Rectal smooth muscle tissue (tissue), 1 donor: ENCODE results near the gene GRPEL2.
A peak's percentile ranks its signal among the peaks of the same experiment; 100 is the strongest.

Source experiments
- H3K27ac ChIP-seq: one replicate; pipeline ENCODE4 v1.7.0; 2013; ENCODE audit warnings: low read depth, low read length, inconsistent platforms
- H3K27me3 ChIP-seq: one replicate; pipeline ENCODE4 v1.7.0; 2013; ENCODE audit warnings: low read length; ENCODE audit not compliant: control insufficient read depth, insufficient read depth
- H3K36me3 ChIP-seq: one replicate; pipeline ENCODE4 v1.7.0; 2013; ENCODE audit warnings: low read length; ENCODE audit not compliant: control insufficient read depth, insufficient read depth
- H3K4me1 ChIP-seq: one replicate; pipeline ENCODE4 v1.7.0; 2013; ENCODE audit warnings: low read length; ENCODE audit not compliant: control insufficient read depth, insufficient read depth
- H3K4me3 ChIP-seq: one replicate; pipeline ENCODE4 v1.7.0; 2013; ENCODE audit warnings: low read length
- H3K9ac ChIP-seq: one replicate; pipeline ENCODE4 v1.7.0; 2013; ENCODE audit warnings: low read length

GRPEL2 gene

GRCh38 chr5:149376104-149376503 is 30.8 kb downstream of the GRPEL2 start:
- no peak overlapping the region for H3K27ac ChIP-seq
- no peaks in the 10 kb centered on the region for H3K36me3 ChIP-seq
- no peaks in the 10 kb centered on the region for H3K27me3 ChIP-seq
- H3K4me1 ChIP-seq = peaks cover 26% of the 10 kb centered on the region
- H3K4me3 ChIP-seq = no peak overlapping the region
- no peak overlapping the region for H3K9ac ChIP-seq

- peaks cover 25% of the 10 kb centered on the region for H3K4me1 ChIP-seq
- no peak overlapping the region for H3K4me3 ChIP-seq
- H3K27ac ChIP-seq = no peak overlapping the region
- H3K36me3 ChIP-seq = no peaks in the 10 kb centered on the region
- H3K27me3 ChIP-seq = no peaks in the 10 kb centered on the region
- no peak overlapping the region for H3K9ac ChIP-seq
Measured at GRCh38 chr5:149376711-149377447, 31.6 kb downstream of the GRPEL2 start.

GRCh38 chr5:149378241-149378820 is 33.0 kb downstream of the GRPEL2 start:
- Histone ChIP-seq H3K27ac (peak overlapping the region; percentile 99), H3K4me3 (no peak overlapping the region), H3K36me3 (no peaks in the 10 kb centered on the region), H3K9ac (no peak overlapping the region), H3K27me3 (no peaks in the 10 kb centered on the region), H3K4me1 (peaks cover 26% of the 10 kb centered on the region)

GRCh38 chr5:149379177-149379761 is 34.0 kb downstream of the GRPEL2 start, which contains the start of gene IL17B:
IL17B (minus strand) TSS chr5:149379292; CDS start chr5:149379225, 67 bp downstream.
- H3K27ac ChIP-seq = peak within 1 kb of the TSS; percentile 99
- no peaks in the 10 kb centered on the region for H3K36me3 ChIP-seq
- H3K4me3 ChIP-seq = no peak within 1 kb of the TSS
- no peak within 1 kb of the TSS for H3K9ac ChIP-seq
- H3K27me3 ChIP-seq = no peaks in the 10 kb centered on the region
- H3K4me1 ChIP-seq = peaks cover 33% of the 10 kb centered on the region

- H3K27me3 ChIP-seq = no peaks in the 10 kb centered on the region
- H3K4me1 ChIP-seq = peaks cover 37% of the 10 kb centered on the region
- H3K27ac ChIP-seq = peak overlapping the region; percentile 99
- no peak overlapping the region for H3K9ac ChIP-seq
- no peaks in the 10 kb centered on the region for H3K36me3 ChIP-seq
- H3K4me3 ChIP-seq = no peak overlapping the region
Measured at GRCh38 chr5:149379818-149380374, 34.6 kb downstream of the GRPEL2 start.

GRCh38 chr5:149380466-149381121 is 35.3 kb downstream of the GRPEL2 start:
- no peaks in the 10 kb centered on the region for H3K27me3 ChIP-seq
- H3K36me3 ChIP-seq = no peaks in the 10 kb centered on the region
- peak overlapping the region; percentile 61 for H3K4me3 ChIP-seq
- H3K9ac ChIP-seq = peak overlapping the region; percentile 13
- H3K4me1 ChIP-seq = peaks cover 42% of the 10 kb centered on the region
- H3K27ac ChIP-seq = peak overlapping the region; percentile 99

- Histone ChIP-seq H3K27me3 (no peaks in the 10 kb centered on the region), H3K4me1 (peaks cover 46% of the 10 kb centered on the region), H3K36me3 (no peaks in the 10 kb centered on the region), H3K4me3 (peak overlapping the region; percentile 61), H3K27ac (peak overlapping the region; percentile 99), H3K9ac (peak overlapping the region; percentile 70)
Measured at GRCh38 chr5:149381261-149381985, 36.1 kb downstream of the GRPEL2 start.

GRCh38 chr5:149381986-149382338 is 36.7 kb downstream of the GRPEL2 start:
- H3K4me3 ChIP-seq = peak overlapping the region; percentile 61
- H3K9ac ChIP-seq = peak overlapping the region; percentile 70
- no peaks in the 10 kb centered on the region for H3K36me3 ChIP-seq
- H3K4me1 ChIP-seq = peaks cover 51% of the 10 kb centered on the region
- peak overlapping the region; percentile 99 for H3K27ac ChIP-seq
- H3K27me3 ChIP-seq = no peaks in the 10 kb centered on the region

- H3K4me1 ChIP-seq = peaks cover 57% of the 10 kb centered on the region
- H3K9ac ChIP-seq = peak overlapping the region; percentile 64
- H3K4me3 ChIP-seq = peak overlapping the region; percentile 44
- H3K27ac ChIP-seq = peak overlapping the region; percentile 99
- no peaks in the 10 kb centered on the region for H3K36me3 ChIP-seq
- no peaks in the 10 kb centered on the region for H3K27me3 ChIP-seq
Measured at GRCh38 chr5:149382517-149383220, 37.4 kb downstream of the GRPEL2 start.

GRCh38 chr5:149383399-149383798 is 38.1 kb downstream of the GRPEL2 start:
- H3K4me1 ChIP-seq = peaks cover 63% of the 10 kb centered on the region
- H3K4me3 ChIP-seq = peak overlapping the region; percentile 44
- H3K9ac ChIP-seq = peak overlapping the region; percentile 64
- peak overlapping the region; percentile 99 for H3K27ac ChIP-seq
- no peaks in the 10 kb centered on the region for H3K36me3 ChIP-seq
- H3K27me3 ChIP-seq = no peaks in the 10 kb centered on the region

GRCh38 chr5:149386166-149386565 is 40.9 kb downstream of the GRPEL2 start:
- H3K4me3 ChIP-seq = peak overlapping the region; percentile 6
- H3K9ac ChIP-seq = no peak overlapping the region
- no peaks in the 10 kb centered on the region for H3K27me3 ChIP-seq
- H3K27ac ChIP-seq = peak overlapping the region; percentile 99
- peaks cover 60% of the 10 kb centered on the region for H3K4me1 ChIP-seq
- H3K36me3 ChIP-seq = no peaks in the 10 kb centered on the region
